Measurements from ENCODE around the gene TPH2.

DNA sequence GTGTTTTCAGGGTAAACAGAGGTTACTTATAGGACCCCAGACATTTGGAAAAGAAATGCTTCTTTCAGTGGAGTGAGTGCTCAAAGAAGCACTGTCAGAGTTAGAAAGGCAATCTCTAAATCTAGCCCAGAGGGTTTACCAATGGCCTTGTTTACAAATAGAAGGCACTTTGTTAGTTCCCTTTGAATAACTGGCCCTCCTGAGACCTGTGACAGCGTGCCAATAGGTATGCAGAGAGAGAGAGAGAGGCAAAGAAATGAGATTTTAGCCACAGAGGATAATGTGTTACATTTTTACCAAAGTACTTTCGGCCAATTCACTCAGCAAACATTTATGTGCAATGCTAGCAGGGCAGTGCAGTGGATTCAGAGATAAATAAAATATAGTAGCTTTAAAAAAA lies 41.9 kb downstream of the TPH2 start:
- TF ChIP-seq, protein P1, sequence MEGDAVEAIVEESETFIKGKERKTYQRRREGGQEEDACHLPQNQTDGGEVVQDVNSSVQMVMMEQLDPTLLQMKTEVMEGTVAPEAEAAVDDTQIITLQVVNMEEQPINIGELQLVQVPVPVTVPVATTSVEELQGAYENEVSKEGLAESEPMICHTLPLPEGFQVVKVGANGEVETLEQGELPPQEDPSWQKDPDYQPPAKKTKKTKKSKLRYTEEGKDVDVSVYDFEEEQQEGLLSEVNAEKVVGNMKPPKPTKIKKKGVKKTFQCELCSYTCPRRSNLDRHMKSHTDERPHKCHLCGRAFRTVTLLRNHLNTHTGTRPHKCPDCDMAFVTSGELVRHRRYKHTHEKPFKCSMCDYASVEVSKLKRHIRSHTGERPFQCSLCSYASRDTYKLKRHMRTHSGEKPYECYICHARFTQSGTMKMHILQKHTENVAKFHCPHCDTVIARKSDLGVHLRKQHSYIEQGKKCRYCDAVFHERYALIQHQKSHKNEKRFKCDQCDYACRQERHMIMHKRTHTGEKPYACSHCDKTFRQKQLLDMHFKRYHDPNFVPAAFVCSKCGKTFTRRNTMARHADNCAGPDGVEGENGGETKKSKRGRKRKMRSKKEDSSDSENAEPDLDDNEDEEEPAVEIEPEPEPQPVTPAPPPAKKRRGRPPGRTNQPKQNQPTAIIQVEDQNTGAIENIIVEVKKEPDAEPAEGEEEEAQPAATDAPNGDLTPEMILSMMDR (conservative IDR thresholded peaks at IDR 0.05) = no peak
- no peak for TF ChIP-seq EZH2 (IDR thresholded peaks at IDR 0.05; ENCODE audit: low read depth)

All from PC-9 (cell line).